Stimulated activated CD8-positive, alpha-beta memory T cell treated with anti-CD3 and anti-CD28 coated beads, Interleukin-4, amount 100 ng/mL, for 4 hours (primary cell): Measurements from ENCODE around the gene EIF3C.
"Not testable (repeated sequence)": the region's sequence is repeated elsewhere in the genome, so short reads cannot be mapped to it uniquely, and the experiment has no call there.

ENCODE experiments used
- DNase-seq, 2 donors: peaks; one replicate each; pipeline ENCODE4 v3.0.0-alpha.2; 2020; ENCODE audit warnings: low read depth in 2 of 2, low spot score in 1 of 2

EIF3C gene

GRCh38 chr16:28711220-28712083, at the start of gene EIF3C:
EIF3C (plus strand) TSS chr16:28711464; CDS start chr16:28711687, 223 bp downstream.
- not testable (repeated sequence) for DNase-seq

DNA sequence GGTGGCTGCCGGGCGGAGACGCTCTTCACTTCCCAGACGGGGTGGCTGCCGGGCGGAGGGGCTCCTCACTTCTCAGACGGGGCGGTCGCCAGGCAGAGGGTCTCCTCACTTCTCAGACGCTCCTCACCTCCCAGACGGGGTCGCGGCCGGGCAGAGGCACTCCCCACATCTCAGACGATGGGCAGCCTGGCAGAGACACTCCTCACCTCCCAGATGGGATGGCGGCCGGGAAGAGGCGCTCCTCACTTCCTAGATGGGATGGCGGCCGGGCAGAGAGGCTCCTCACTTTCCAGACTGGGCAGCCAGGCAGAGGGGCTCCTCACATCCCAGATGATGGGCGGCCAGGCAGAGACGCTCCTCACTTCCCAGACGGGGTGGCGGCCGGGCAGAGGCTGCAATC, 45.0 kb upstream of the EIF3C start:
- DNase-seq: not testable (repeated sequence)

DNA sequence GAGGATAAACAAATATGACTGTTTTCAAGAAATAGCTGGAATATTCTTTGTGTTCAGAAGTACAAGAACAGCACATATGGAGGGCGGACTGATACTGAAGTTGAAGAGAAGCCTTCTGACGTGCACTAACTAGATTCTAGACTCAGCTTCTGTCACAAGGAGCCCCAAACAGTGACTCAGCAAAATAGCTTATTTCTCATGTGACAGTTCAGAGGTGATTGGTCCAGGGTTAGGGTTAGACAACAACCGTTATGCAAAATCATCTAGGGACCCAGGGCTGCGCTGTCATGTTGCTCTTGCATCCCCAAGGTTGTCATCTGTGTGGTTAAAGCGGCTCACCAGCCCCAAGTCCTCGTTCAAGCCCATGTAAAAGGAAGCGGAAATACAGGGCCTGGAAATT, 43.8 kb upstream of the EIF3C start:
- not testable (repeated sequence) for DNase-seq

DNA sequence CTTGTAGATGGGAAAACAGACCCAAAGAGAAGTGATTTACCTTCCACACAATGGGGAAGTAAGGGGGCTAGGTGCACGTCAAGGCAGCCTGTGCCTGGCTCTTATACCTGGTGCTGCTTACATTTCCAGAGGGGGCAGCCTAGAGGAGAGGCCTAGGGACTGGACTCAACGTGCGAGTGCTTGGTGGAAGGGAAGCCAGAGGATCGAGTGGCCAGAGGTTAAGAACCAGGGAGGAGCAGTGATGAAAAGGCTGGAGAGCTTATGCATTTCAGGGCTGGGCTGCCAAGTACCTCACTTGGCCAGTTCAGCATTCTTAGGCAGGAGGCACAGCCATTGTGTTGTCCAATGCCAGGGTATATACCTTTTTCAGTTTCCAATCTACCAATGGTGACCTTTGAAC, 43.1 kb upstream of the EIF3C start:
- not testable (repeated sequence) for DNase-seq

GRCh38 chr16:28688327-28688952, 22.8 kb upstream of the EIF3C start:
- DNase-seq: not testable (repeated sequence)

GRCh38 chr16:28689425-28689824, 21.8 kb upstream of the EIF3C start:
- DNase-seq: not testable (repeated sequence)

GRCh38 chr16:28691722-28692121, 19.5 kb upstream of the EIF3C start:
- DNase-seq: not testable (repeated sequence)

DNA sequence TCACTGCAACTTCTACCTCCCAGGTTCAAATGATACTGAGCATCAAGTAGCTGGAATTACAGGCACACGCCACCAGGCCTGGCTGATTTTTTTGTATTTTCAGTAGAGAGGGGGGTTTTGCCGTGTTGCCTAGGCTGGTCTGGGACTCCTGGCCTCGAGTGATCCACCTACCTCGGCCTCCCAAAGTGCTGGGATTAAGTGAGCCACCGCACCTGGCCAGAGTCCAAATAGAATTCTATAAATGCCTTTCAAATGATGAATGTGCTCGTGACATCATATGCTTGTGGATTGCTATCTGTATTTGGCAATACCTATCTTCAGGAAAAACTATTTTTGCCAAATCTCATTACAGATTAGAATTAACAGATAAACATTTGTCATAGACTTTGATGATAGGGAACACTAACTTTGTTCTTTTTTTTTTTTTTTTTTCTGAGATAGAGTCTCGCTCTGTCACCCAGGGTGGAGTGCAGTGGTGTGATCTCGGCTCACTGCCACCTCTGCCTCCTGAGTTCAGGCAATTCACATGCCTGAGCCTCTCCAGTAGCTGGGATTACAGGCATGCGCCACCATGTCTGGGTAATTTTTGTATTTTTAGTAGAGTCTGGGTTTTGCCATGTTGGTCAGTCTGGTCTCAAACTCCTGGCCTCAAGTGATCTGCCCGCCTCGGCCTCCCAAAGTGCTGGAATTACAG, 17.9 kb upstream of the EIF3C start:
- DNase-seq: not testable (repeated sequence)

GRCh38 chr16:28699792-28700191, 11.5 kb upstream of the EIF3C start:
- DNase-seq: not testable (repeated sequence)

- not testable (repeated sequence) for DNase-seq
These were observed 10.9 kb upstream of the EIF3C start for GRCh38 chr16:28700349-28700748.

GRCh38 chr16:28701384-28701783, 9.9 kb upstream of the EIF3C start:
- DNase-seq: not testable (repeated sequence)

DNA sequence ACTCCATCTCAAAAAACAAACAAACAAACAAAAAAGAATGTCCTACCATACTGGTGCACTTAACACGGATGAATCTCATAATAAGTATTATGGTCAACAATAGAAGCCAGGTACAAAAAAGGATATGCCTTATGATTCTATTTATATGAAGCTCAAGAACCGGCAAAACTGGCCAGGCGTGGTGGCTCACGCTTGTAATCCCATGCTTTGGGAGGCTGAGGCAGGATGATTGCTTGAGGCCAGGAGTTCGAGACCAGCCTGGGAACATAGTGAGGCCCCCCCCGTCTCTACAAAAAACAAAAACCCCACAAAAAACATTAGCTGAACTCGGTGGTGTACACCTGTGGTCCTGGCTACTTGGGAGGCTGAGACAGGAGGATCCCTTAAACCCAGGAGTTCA, 7.0 kb upstream of the EIF3C start:
- DNase-seq: not testable (repeated sequence)

DNA sequence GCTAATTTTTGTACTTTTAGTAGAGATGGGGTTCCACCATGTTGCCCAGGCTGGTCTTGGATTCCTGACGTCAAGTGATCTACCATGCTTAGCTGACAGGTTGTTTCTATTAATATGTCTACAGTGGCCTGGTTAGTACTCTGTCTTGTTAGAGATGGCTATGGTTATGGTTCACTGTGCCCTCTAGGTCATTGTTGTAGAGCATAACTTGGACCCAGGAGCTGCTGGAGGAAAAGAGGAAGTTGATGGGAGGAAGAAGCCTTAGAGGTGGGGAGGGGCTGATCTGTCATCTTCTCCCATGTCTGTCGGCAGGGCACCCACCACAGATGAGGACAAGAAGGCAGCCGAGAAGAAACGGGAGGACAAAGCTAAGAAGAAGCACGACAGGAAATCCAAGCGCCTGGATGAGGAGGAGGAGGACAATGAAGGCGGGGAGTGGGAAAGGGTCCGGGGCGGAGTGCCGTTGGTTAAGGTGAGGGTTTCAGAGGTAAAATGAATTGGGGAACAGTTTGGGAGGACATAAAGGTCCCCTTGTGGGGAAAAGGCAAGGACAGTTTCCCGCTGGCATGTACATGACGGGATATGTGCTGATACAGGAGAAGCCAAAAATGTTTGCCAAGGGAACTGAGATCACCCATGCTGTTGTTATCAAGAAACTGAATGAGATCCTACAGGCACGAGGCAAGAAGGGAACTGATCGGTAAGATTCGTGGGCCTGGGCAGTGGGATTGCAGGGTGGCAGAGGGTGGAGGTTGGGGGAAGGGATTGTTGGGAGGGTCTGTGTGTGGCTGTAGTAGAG, 11.8 kb downstream of the EIF3C start:
- DNase-seq: not testable (repeated sequence)

- not testable (repeated sequence) for DNase-seq
These were observed 20.0 kb downstream of the EIF3C start for GRCh38 chr16:28731253-28731652.

GRCh38 chr16:28732455-28733124, 21.3 kb downstream of the EIF3C start:
- not testable (repeated sequence) for DNase-seq

DNA sequence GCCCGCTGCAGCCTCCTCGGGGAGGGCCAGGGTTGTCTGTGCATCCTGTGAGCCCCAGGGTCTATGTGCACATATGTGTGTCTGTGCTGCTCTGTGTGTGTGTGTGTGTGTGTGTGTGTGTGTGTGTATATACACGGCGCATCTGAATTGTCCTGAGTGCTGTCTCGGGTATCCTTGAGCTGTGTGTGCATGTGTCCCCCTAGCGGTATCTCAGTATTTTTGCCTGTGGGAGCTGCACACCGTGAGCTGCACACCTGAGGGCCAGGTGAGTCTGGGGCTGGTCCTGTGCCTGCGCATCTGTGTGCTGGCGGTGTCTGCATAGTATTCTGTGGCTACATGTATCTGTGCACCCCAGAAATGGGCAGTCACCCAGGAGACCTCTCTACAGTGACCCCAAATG, 28.5 kb downstream of the EIF3C start:
- DNase-seq: not testable (repeated sequence)

- not testable (repeated sequence) for DNase-seq
These were observed 29.4 kb downstream of the EIF3C start for GRCh38 chr16:28740631-28741030.

- DNase-seq: not testable (repeated sequence)
These were observed 30.0 kb downstream of the EIF3C start for GRCh38 chr16:28741295-28741694.

DNA sequence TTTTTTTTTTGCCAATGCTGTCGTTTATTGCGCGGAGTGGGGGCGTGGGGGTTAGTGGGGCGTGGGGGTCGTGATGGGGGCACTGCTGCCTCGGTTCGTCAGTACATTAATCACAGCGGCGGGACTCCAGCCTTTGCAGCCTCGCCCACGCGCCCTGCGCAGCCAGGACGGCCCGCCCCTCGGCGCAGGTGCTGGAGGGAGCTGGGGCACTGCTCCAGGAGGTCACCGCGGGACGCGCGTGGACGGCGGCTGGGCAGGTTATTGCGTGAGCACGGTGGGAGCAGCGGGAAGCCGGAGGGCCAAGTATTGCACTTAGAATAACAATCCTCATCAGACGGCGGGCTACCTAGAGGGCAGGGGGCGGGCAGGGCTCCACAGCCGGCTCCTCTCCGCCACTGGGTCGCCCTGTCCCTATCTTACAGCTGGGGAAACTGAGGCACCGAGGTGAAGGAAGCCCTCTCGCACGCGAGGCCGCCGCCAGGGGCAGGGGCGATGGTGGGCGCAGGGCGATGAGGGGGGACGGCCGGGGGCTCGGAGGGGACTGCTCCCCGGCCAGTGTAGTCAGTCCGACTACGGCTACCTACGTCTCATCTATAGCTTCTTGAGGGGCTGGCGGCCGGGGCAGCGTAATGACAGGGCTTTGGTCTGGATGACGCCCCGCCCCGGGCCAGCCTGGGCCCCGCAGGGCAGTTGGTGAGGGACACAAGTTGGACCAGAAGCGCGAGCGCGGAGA, 35.5 kb downstream of the EIF3C start:
- not testable (repeated sequence) for DNase-seq
